Naive thymus-derived CD8-positive, alpha-beta T cell (primary cell): Measurements from ENCODE around the gene AIRE. TPM values are rescaled to one million over a fixed set of nuclear protein-coding genes. Genes with fewer than 3 reads are reported as not detected.
A peak's percentile ranks its signal among the peaks of the same experiment; 100 is the strongest.
"Not testable (repeated sequence)": the region's sequence is repeated elsewhere in the genome, so short reads cannot be mapped to it uniquely, and the experiment has no call there.

Experiments used
- ATAC-seq, 2 donors: fragments of 150-1000 bp; cut with Tn5 transposase in 1 of 2; sonication (Bioruptor Pico), chemical (Tn5 transposase) in 1 of 2; 1 replicate in 1 of 2; 2 replicates in 1 of 2; pipeline ENCODE4 v1.10.0; 2021; ENCODE audit warnings: mild to moderate bottlenecking in 2 of 2, moderate library complexity in 2 of 2
- POLR2A ChIA-PET: fragments of 350-600 bp; sonication (Branson Sonifier 250); formaldehyde crosslinking; loops from one replicate; lab custom pipeline; 2021; ENCODE audit warnings: antibody characterized with exemption; lab: Charles Lee
- DNase-seq, 10 donors: peaks; one replicate each; pipeline versions ENCODE4 v3.0.0 to v3.0.0-alpha.2; 2020 to 2022
- H3K27ac Mint-ChIP-seq, 10 donors: one replicate each; pipeline ENCODE4 v1.8.0; 2020 to 2022; ENCODE audit warnings: mild to moderate bottlenecking in 10 of 10, mixed read lengths in 10 of 10, moderate library complexity in 4 of 10, inconsistent platforms in 1 of 10
- H3K27me3 Mint-ChIP-seq, 5 donors: one replicate each; pipeline ENCODE4 v1.8.0; 2021 to 2022; ENCODE audit warnings: mixed read lengths in 5 of 5
- H3K36me3 Mint-ChIP-seq, 3 donors: one replicate each; pipeline ENCODE4 v1.8.0; 2020 to 2022; ENCODE audit warnings: mixed read lengths in 3 of 3, mild to moderate bottlenecking in 2 of 3, inconsistent platforms in 1 of 3
- H3K4me1 Mint-ChIP-seq, 4 donors: one replicate each; pipeline ENCODE4 v1.8.0; 2021 to 2022; ENCODE audit warnings: mixed read lengths in 4 of 4
- H3K4me3 Mint-ChIP-seq, 10 donors: one replicate each; pipeline ENCODE4 v1.8.0; 2020 to 2022; ENCODE audit warnings: mild to moderate bottlenecking in 10 of 10, mixed read lengths in 10 of 10, moderate library complexity in 6 of 10, inconsistent platforms in 1 of 10
- H3K9me3 Mint-ChIP-seq, 9 donors: one replicate each; pipeline ENCODE4 v1.8.0; 2020 to 2022; ENCODE audit warnings: mixed read lengths in 9 of 9, mild to moderate bottlenecking in 3 of 9, inconsistent platforms in 1 of 9, moderate library complexity in 1 of 9
- polyA plus RNA-seq, 3 donors: library from polyadenylated mRNA; unstranded; fragments of 300-500 nt; fragmentation: Illumina TruSeq; gene quantifications; one replicate each; pipeline ENCODE4 v1.2.3, GENCODE V29; 2021
- total RNA-seq, 8 experiments: library from RNA in 2 of 8; stranded (reverse) in 2 of 8; gene quantifications; one replicate each; pipeline ENCODE4 v1.2.3 and lab custom pipeline; 2021 to 2026

Gene AIRE
- total and polyA plus RNA-seq, 5 experiments from 2014 or later = 0.13 to 0.42 (median 0.16) TPM; not detected in 2

DNA sequence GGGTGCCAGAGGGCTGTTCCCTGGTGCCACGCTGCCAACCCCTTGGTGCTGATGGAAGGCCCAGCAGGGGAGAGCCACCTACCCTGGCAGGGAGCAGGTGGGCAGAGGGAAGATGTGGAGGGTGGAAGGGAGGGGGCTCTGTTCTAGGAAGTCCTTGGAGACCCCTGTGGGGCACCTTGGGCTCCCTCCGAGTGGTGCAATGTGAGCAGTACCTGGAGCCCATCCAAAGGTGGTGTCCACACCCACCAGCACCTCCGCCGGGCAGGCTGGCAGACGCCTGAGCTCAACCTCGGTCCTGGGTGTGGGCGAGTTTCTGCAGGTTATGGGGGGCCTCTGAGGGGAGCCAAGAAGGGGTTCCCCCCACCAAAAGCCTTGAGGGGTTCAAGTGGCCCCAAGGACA, 12.6 kb upstream of the AIRE start:
- POLR2A ChIA-PET = no interaction called here
- DNase-seq (no peak), ATAC-seq (no peak)
- H3K4me1 Mint-ChIP-seq = peaks cover 0 to 2% (median 0%) of the 10 kb centered on the region in 4 donors
- peaks cover 0 to 1% (median 0%) of the 10 kb centered on the region in 9 donors for H3K9me3 Mint-ChIP-seq
- H3K4me3 Mint-ChIP-seq = no peak overlapping the region
- no peaks in the 10 kb centered on the region for H3K27me3 Mint-ChIP-seq
- no peaks in the 10 kb centered on the region for H3K36me3 Mint-ChIP-seq
- peak overlapping the region in 1 of 10 donors; percentile 9 for H3K27ac Mint-ChIP-seq

DNA sequence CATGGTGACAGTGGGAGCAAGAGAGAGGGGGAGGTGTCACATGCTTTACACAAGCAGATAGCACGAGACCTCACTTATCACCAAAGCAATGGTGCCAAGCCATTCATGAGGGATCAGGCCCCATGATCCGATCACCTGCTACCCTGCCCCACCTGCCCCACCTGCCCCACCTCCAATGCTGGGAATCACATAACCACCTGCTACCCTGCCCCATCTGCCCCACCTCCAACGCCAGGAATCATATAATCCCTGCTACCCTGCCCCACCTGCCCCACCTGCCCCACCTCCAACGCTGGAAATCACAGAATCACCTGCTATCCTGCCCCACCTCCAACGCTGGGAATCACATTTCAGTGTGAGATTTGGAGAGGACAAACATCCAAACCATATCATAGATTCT, 10.6 kb upstream of the AIRE start:
- H3K4me3 Mint-ChIP-seq = no peak overlapping the region
- H3K27ac Mint-ChIP-seq = peak overlapping the region in 2 of 10 donors; percentile 26 to 63
- no peaks in the 10 kb centered on the region for H3K36me3 Mint-ChIP-seq
- POLR2A ChIA-PET = no interaction called here
- DNase-seq (no peak), ATAC-seq (no peak)
- H3K9me3 Mint-ChIP-seq = peaks cover 0 to 1% (median 0%) of the 10 kb centered on the region in 9 donors
- H3K27me3 Mint-ChIP-seq = no peaks in the 10 kb centered on the region
- peaks cover 0 to 2% (median 0%) of the 10 kb centered on the region in 4 donors for H3K4me1 Mint-ChIP-seq

DNA sequence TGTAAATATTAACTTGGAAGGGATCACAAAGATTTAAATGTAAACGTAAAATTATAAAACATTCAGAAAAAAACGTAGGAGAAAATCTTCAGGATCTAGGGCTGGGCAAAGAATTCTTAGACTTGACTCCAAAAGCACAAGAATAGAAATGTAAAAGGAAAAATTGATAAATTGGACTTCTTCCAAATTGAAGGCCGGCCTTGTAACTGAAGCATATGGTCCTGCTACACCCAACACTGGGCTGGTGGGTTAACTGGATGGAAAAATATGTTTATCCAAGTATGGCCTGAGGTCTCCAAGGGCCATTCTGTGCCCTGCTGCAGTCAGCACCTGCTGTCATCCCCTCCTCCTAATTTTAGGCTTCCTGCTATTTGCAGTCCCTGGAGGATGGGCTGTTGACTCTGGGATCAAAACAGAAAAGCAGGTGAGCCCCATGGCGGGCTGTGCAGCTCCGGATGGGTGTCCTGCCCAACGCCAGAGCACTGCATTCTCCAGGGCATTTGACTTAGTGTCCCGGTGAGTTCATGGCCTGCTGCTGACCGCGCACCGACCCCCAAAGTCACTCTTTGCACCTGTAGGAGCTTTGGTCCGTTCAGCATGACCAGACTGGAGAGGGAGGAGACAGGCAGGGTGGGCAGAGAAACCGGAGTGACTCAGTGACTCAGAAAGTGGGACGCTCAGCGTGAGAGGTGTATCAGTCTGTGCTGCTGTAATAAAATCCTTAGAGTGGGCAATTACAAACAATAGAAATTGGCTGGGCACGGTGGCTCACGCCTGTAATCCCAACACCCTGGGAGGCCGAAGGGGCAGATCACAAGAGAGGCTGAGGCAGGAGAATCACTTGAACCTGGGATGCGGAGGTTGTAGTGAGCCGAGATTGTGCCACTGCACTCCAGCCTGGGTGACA, 6.1 kb upstream of the AIRE start:
- H3K4me1 Mint-ChIP-seq = peaks cover 0 to 6% (median under 1%) of the 10 kb centered on the region in 4 donors
- peak overlapping the region in 1 of 10 donors; percentile 28 for H3K27ac Mint-ChIP-seq
- H3K4me3 Mint-ChIP-seq = no peak overlapping the region
- DNase-seq (no peak), ATAC-seq (no peak)
- H3K36me3 Mint-ChIP-seq = no peaks in the 10 kb centered on the region
- no peaks in the 10 kb centered on the region for H3K9me3 Mint-ChIP-seq
- POLR2A ChIA-PET = no interaction called here
- no peaks in the 10 kb centered on the region for H3K27me3 Mint-ChIP-seq

DNA sequence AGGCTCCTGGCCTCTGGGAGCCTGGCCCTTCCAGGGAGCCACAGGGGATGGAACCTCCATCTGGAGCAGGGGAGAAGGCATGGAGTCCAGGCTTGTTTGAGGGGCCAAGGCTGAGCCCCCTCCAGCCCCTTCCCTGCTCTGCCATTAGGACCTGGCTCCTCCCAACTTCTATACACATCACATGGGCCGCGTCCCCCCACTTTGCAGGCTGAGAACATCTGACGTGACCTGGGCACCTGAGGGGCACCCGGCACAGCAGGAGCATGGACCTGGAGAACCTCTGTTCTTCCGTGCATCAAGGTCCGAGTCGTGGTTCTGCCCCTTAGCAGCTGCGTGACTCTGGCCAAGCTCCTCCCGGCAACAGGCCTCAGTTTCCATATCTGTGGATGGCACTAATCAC, 3.9 kb upstream of the AIRE start:
- Mint-ChIP-seq H3K27me3 (no peaks in the 10 kb centered on the region), H3K4me3 (peak overlapping the region in 1 of 10 donors; percentile 41), H3K27ac (no peak overlapping the region), H3K9me3 (no peaks in the 10 kb centered on the region), H3K4me1 (peaks cover 0 to 6% (median 0%) of the 10 kb centered on the region in 4 donors), H3K36me3 (no peaks in the 10 kb centered on the region)
- no peak for ATAC-seq
- no peak for DNase-seq
- POLR2A ChIA-PET = no interaction called here

DNA sequence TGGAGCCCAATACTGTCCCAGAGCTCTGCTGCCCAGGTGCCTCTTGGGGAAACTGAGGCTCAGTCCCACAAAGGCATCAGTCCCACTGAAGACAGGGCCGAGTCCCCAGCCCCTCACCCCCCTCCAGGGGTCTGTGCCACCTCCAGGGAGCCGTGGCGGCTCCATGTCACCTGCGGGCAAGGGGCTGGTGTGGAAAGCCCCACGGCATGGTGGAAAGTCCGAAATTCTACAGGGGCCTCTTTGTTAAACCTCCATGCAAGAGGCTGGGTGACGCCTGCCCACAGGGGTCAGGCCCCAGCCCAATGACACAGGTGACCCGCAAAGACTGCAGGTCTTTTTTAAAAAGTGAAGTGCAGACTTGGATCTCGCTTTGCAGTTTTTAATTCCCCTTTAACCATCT, 3.3 kb upstream of the AIRE start:
- no peak overlapping the region for H3K4me3 Mint-ChIP-seq
- H3K9me3 Mint-ChIP-seq = no peaks in the 10 kb centered on the region
- no peaks in the 10 kb centered on the region for H3K36me3 Mint-ChIP-seq
- H3K27me3 Mint-ChIP-seq = no peaks in the 10 kb centered on the region
- no peak for DNase-seq
- H3K27ac Mint-ChIP-seq = no peak overlapping the region
- H3K4me1 Mint-ChIP-seq = peaks cover 0 to 6% (median 0%) of the 10 kb centered on the region in 4 donors
- POLR2A ChIA-PET = no interaction called here
- ATAC-seq = no peak

DNA sequence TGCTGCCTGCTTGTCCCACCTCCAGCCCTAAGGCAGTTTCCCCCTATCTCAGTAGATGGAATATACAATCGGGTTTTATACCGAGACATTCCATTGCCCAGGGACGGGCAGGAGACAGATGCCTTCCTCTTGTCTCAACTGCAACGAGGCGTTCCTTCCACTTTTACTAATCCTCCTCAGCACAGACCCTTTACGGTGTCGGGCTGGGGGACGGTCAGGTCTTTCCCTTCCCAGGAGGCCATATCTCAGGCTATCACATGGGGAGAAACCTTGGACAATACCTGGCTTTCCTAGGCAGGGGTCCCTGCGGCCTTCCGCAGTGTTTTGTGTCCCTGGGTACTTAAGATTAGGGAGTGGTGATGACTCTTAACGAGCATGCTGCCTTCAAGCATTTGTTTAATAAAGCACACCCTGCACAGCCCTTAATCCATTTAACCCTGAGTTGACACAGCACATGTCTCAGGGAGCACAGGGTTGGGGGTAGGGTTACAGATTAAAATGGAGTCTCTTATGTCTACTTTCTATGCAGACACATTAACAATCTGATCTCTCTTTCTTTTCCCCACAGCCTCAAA, 2.4 kb upstream of the AIRE start:
- Mint-ChIP-seq H3K4me1 (peaks cover 0 to 12% (median 0%) of the 10 kb centered on the region in 4 donors), H3K27ac (peak overlapping the region in 1 of 10 donors; percentile 44)
- not testable (repeated sequence) for DNase-seq, H3K9me3 Mint-ChIP-seq, H3K4me3 Mint-ChIP-seq, ATAC-seq, H3K36me3 Mint-ChIP-seq, H3K27me3 Mint-ChIP-seq
- POLR2A ChIA-PET = interaction anchor here (0.6 kb wide), 1 partner anchor 15 kb away, joined by 5 read pairs; no protein-coding TSS in a partner anchor

DNA sequence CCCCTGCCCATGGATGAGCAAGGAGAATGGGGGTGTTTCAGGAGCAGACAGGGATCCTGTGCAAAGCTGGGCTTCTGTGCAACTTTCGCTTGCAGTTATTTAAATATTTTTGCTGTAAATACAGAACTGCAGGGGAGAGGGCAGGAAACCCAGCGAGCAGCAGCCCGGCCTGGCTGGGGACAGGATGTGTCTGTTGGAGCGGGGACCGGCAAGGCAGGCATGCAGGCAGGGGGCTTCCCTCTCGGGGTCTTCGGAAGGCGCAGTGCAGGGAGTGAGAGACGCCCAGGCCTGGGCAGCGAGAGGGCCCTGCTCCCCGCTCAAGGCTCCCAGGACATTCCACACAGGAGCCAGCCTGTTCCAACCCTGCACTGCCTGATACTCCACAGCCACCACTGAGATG, 1.7 kb upstream of the AIRE start:
- H3K4me1 Mint-ChIP-seq = peaks cover 0 to 14% (median 0%) of the 10 kb centered on the region in 4 donors
- H3K36me3 Mint-ChIP-seq = no peaks in the 10 kb centered on the region
- ATAC-seq (no peak), DNase-seq (no peak)
- no peaks in the 10 kb centered on the region for H3K9me3 Mint-ChIP-seq
- H3K27me3 Mint-ChIP-seq = peaks cover 0 to 5% (median 0%) of the 10 kb centered on the region in 5 donors
- H3K27ac Mint-ChIP-seq = peak overlapping the region in 2 of 10 donors; percentile 44 to 59
- POLR2A ChIA-PET = interaction anchor here (0.6 kb wide), 1 partner anchor 16 kb away, joined by 5 read pairs; no protein-coding TSS in a partner anchor
- H3K4me3 Mint-ChIP-seq = no peak overlapping the region

DNA sequence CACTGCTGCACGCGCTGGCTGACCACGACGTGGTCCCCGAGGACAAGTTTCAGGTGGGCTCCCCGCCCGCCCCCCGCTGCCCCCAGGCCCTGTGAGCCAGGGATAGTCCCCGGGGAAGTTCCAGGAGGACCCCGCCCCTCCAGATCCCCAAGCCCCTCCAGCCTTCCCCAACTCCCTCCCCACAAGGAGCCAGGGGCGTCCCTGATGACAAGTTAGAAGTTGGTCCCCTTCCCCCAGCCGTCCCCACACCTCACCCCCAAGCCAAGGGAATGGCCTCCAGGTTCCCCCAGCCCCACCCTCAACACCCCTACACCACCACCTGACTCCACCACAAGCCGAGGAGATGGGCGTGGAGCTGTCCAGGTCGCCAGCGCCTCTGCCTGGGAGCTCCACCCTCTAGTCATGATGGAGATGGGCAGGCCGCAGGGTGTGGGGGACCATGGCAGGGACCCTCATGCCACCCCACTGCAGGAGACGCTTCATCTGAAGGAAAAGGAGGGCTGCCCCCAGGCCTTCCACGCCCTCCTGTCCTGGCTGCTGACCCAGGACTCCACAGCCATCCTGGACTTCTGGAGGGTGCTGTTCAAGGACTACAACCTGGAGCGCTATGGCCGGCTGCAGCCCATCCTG, 525 bp downstream of the AIRE start:
- POLR2A ChIA-PET = no interaction called here
- ATAC-seq (no peak), DNase-seq (peak in 1 of 10 donors; percentile 51)
- Mint-ChIP-seq H3K27ac (no peak overlapping the region), H3K27me3 (peaks cover 0 to 5% (median 0%) of the 10 kb centered on the region in 5 donors), H3K9me3 (no peaks in the 10 kb centered on the region), H3K4me3 (no peak overlapping the region), H3K4me1 (peaks cover 0 to 14% (median under 1%) of the 10 kb centered on the region in 4 donors), H3K36me3 (no peaks in the 10 kb centered on the region)

DNA sequence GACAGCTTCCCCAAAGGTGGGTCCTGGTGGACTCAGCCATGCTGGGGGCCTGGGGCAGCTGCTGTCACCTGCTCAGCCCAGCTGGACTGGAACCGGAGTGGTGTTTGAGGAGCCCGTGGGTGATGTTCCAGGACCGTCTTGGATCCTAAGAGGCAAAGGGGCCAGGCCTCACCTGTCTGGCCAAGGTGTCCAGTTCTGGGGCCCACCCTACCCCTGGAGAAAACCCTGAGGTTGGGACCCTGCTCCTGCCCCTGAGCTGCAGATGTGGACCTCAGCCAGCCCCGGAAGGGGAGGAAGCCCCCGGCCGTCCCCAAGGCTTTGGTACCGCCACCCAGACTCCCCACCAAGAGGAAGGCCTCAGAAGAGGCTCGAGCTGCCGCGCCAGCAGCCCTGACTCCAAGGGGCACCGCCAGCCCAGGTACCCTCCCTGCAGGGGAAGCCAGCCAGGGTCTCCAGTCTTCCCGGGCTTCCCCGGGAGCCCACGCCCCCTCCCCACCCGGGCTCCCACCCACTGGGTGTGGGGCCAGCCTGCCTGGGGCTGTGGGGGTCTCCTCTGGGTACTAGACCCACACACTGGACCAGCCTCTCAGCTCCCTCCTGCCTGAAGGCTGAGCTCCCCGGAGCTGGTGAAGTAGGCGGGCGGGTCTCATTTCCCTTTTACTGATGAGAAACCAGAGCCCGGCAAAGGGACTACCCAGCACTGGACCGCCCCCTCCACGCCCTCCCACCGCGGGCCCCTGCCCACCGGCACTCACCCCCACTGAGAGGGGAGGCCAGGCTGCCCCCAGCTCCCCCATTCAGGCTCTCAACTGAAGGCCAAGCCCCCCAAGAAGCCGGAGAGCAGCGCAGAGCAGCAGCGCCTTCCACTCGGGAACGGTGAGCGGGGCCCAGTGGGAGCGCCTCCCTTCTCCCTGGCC, 1.3 kb downstream of the AIRE start:
- Mint-ChIP-seq H3K27me3 (peaks cover 0 to 5% (median 0%) of the 10 kb centered on the region in 5 donors), H3K36me3 (no peaks in the 10 kb centered on the region), H3K9me3 (no peaks in the 10 kb centered on the region), H3K27ac (no peak overlapping the region), H3K4me1 (peaks cover 0 to 18% (median under 1%) of the 10 kb centered on the region in 4 donors), H3K4me3 (no peak overlapping the region)
- no peak for ATAC-seq
- POLR2A ChIA-PET = no interaction called here
- DNase-seq = peak in 1 of 10 donors; percentile 51

DNA sequence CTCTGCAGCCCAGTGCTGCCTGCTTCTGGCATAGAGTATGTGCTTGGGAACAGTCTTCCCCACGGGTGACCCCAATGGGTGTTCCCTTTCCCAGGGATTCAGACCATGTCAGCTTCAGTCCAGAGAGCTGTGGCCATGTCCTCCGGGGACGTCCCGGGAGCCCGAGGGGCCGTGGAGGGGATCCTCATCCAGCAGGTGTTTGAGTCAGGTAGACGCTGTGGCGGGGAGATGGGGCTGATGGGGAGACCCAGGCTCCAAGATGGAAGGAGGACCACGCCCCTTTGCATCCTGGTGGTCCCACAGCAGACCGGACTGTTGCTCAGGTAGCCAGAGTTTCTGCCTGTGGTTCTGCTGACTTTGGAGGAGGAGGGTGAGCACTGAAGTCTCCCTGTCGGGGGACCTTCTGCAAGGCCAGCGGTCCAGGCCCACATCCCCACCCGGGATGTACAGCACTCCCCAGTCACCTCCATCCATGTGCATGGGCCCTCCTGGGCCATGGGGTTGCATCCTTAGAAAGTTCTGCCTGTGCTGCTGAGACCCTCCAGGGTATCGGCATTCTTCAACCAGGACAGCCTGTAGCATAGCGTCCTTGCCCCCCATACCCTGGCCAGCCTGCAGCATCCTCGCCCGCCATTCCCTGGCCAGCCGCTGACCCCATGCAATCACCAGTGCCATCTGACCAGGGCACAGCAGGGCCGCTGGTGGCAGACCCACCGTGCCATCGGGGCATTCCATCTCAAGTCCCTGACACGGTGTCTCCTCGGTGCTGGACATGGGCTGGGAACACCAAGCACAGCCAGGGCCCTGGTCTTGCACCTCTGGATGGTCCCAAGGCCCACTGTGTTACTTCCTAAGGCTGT, 2.8 kb downstream of the AIRE start:
- Mint-ChIP-seq H3K27me3 (peaks cover 0 to 5% (median 0%) of the 10 kb centered on the region in 5 donors), H3K9me3 (no peaks in the 10 kb centered on the region), H3K36me3 (no peaks in the 10 kb centered on the region), H3K4me3 (no peak overlapping the region), H3K27ac (no peak overlapping the region), H3K4me1 (peaks cover 2 to 33% (median 4%) of the 10 kb centered on the region in 4 donors)
- POLR2A ChIA-PET = no interaction called here
- DNase-seq (peak in 1 of 10 donors; percentile 59), ATAC-seq (no peak)

DNA sequence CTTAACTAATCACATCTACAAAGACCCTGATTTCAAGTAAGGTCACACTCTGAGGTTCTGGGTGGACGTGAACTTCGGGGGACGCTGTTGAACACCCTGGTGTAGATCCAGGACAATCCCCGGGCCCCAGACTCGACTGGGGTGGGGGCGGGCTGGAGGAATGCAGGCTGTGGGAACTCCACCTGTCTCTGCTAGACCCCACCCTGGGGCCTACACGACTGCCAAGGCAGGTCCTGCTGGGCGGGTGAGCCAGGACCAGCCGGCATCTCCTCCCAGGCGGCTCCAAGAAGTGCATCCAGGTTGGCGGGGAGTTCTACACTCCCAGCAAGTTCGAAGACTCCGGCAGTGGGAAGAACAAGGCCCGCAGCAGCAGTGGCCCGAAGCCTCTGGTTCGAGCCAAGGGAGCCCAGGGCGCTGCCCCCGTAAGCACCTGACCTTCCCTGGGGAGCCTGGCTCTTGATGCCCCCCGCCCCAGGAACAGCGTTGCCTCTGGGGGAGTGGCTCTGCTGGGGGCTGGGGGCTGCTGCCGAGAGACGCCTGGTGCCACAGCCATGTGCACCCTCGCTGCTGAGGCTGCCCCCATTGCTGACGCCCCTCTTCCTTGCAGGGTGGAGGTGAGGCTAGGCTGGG, 3.8 kb downstream of the AIRE start:
- ATAC-seq (no peak), DNase-seq (peak in 1 of 10 donors; percentile 44)
- POLR2A ChIA-PET = no interaction called here
- peaks cover 0 to 5% (median 0%) of the 10 kb centered on the region in 5 donors for H3K27me3 Mint-ChIP-seq
- H3K4me3 Mint-ChIP-seq = no peak overlapping the region
- H3K36me3 Mint-ChIP-seq = no peaks in the 10 kb centered on the region
- peaks cover 4 to 32% (median 7%) of the 10 kb centered on the region in 4 donors for H3K4me1 Mint-ChIP-seq
- H3K27ac Mint-ChIP-seq = no peak overlapping the region
- no peaks in the 10 kb centered on the region for H3K9me3 Mint-ChIP-seq
